Fibroblast of peridontal ligament (primary cell): ENCODE results near the gene ATG4A.

ENCODE experiments used
- DNase-seq: peaks from one replicate; pipeline ENCODE4 v3.0.0-alpha.2; 2010; ENCODE audit errors: extremely low read depth

The ATG4A gene

GRCh38 chrX:108123591-108124366, 32.2 kb downstream of the ATG4A start:
- DNase-seq: no peak

- DNase-seq: no peak
These were observed 35.1 kb downstream of the ATG4A start for GRCh38 chrX:108126661-108127060.

DNA sequence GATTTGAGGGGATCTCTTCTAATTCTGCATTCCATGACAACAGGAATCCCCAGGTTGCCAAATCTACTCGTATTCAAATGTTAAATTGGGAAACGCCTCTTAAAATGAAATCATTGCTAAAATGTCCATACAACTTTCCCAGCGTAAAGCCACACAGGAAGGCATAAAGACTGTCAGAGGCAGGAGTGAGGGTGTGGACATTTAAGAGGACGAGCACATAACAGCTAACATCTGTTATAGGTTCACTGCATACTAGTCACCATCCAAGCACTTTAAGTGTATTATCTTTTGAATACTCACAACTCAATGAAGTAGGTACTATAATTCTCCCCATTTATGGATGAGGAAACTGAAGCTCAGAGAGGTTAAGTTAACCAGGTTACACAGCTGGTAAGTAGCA, 35.6 kb downstream of the ATG4A start:
- DNase-seq: no peak

DNA sequence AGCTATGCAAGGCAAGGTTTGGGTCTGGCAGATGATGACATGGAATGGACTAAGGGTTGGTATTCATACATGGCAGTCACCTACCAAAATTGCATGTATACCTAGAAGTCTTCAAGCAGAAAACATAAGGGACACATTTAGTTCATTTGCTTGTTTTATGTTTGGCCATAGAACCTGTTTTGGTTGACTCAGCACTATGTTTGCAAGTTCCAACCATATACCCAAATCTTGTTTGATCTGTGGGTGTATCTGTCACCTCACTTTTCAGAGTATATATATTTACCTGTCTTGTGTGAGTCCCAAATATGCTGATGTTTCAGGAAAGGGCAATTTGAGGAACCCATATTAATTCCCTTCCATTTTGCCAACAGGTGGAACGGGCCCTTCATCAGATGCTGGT, 39.3 kb downstream of the ATG4A start:
- DNase-seq: no peak

- no peak for DNase-seq
These were observed 39.9 kb downstream of the ATG4A start for GRCh38 chrX:108131471-108131870.

- DNase-seq: no peak
These were observed 40.5 kb downstream of the ATG4A start for GRCh38 chrX:108132034-108132433.

GRCh38 chrX:108132876-108133275, 41.3 kb downstream of the ATG4A start:
- no peak for DNase-seq

DNA sequence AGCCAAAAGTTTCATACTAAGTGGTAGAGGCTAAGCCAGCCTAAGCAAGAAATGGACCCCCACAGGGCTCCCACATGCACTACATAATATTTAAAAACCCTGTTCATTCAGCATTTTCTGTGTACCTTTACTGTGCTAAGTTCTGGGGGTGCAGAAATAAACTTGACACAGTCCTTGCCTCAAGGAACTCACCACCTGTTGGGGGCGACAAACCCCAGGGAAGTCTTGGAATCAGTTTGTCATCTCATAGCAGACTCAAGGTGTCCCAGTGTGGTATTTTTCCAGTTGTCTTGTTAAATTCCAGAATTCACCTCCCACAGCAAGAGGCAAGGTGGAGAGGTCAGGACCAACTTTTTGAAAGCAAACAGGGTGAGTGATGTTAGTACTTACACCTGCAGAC, 43.1 kb downstream of the ATG4A start:
- no peak for DNase-seq

DNA sequence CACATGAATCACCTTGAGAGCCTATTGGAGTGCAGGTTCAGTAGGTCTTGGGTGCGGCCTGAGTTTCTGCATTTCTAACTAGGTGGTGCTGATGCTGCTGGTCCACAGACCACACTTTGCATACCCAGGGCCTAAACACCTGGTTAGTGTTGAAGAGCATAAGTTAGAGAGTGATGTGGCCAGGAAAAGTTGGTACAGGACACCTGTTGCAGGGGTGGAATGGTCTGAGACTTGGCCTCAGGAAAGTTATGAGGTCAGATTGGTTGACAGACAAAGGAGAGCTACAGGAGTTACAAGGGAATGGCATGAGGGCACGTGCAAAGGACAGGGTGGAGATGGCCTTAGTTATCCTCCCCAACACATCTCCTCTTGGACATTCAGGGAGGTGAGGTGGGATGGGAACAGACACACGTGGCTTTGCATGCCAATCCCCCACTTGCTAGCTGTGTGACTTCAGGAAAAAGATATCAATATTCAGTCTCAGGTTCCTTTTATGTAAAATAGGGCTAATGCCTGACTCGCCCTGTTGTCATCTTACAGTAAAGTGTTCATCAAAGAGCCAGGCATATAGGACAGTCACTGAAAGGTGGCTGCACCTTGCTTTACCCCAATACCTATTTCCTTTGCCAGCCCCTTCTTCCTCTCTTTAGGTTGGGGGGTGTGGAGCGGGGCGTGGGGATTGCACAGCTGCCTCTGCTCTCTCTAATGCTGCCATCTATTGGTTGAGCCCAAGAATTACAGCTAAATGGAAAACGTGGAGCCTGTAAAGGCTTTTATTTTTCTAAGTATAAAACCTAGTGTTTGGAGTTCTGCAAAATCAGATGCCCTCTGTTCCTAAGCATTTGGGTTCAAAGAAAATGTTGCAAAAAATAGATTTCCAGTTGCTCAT, 47.5 kb downstream of the ATG4A start:
- DNase-seq: peak; percentile 8

- no peak for DNase-seq
These were observed 56.9 kb downstream of the ATG4A start for GRCh38 chrX:108148524-108148923.

GRCh38 chrX:108156082-108156481, 64.5 kb downstream of the ATG4A start:
- no peak for DNase-seq

- DNase-seq: no peak
These were observed 65.4 kb downstream of the ATG4A start for GRCh38 chrX:108156934-108157466.

GRCh38 chrX:108157628-108158027, 66.0 kb downstream of the ATG4A start:
- DNase-seq: no peak

DNA sequence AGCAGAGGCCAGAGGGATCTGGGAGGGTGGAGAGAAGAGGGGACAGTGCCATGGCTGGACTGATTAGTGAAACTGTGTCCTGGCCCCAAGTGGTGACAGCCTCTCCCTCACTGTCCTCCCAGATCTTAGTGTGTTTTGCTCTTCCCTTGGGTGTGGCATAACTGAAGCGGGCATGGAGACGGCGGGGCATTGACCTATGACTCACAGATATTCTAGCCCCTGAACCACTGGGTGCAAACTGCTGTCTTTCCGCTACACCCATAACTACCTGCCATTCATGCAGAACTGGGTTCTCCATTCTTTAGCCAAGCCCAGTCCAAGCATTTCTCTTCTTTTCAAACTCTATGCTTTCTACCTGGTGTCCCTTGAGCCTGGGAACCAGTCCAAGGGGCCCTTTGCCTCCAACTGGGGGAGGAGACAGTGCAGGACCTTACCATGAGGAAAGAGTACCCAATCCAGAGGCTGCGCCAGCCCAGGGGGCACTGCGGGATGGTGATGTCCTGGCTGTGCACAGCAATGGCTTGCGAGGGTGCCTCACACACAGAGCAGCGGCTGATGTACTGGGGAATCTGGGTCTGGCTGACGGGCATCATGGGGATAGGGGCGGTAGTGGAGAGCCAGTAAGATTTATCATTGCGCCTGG, 67.6 kb downstream of the ATG4A start:
- no peak for DNase-seq

- no peak for DNase-seq
These were observed 68.7 kb downstream of the ATG4A start for GRCh38 chrX:108160309-108160708.

GRCh38 chrX:108162265-108162664, 70.7 kb downstream of the ATG4A start:
- DNase-seq: no peak

- no peak for DNase-seq
These were observed 71.9 kb downstream of the ATG4A start for GRCh38 chrX:108163333-108164082.

GRCh38 chrX:108165383-108166111, 74.0 kb downstream of the ATG4A start:
- DNase-seq: peak; percentile 26

- DNase-seq: no peak
These were observed 75.8 kb downstream of the ATG4A start for GRCh38 chrX:108167211-108167872.
